ENCODE data around the gene INPP5F.
A peak's percentile ranks its signal among the peaks of the same experiment; 100 is the strongest.

INPP5F gene

DNA sequence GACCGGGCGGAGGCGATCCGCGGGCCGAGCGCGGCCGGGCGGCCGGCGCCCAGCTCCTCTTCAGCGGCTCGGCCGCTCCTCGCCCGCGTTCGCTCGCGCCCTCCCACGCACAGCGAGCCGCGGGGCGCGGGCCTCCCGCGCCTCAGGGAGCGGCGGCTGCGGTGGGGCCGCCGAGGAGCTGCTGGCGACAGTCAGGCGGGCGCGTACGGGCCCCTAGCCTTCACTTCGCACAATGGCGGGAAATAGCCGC lies 146.7 kb downstream of the INPP5F start, which contains the start of gene MCMBP:
Gene MCMBP (minus strand): TSS at position 234 of the 250 bp plus-strand sequence. CDS start 259 bp downstream, outside the sequence.
- no peaks in the 10 kb centered on the region for H3K9me3 ChIP-seq
- TF ChIP-seq CTCF (IDR thresholded peaks at IDR 0.05; ENCODE audit: low read depth, low read length), result no peak
- peaks cover 2% of the 10 kb centered on the region; the same call in 1 of the 2 replicates for H3K4me1 ChIP-seq
- H3K36me3 ChIP-seq, result no peaks in the 10 kb centered on the region; the same call in 1 of the 2 replicates
- DNase-seq, result no peak
- H3K4me3 ChIP-seq (ENCODE audit: low read depth, low read length), result peak within 1 kb of the TSS; percentile 90
- no peaks in the 10 kb centered on the region for H3K27me3 ChIP-seq

DNA sequence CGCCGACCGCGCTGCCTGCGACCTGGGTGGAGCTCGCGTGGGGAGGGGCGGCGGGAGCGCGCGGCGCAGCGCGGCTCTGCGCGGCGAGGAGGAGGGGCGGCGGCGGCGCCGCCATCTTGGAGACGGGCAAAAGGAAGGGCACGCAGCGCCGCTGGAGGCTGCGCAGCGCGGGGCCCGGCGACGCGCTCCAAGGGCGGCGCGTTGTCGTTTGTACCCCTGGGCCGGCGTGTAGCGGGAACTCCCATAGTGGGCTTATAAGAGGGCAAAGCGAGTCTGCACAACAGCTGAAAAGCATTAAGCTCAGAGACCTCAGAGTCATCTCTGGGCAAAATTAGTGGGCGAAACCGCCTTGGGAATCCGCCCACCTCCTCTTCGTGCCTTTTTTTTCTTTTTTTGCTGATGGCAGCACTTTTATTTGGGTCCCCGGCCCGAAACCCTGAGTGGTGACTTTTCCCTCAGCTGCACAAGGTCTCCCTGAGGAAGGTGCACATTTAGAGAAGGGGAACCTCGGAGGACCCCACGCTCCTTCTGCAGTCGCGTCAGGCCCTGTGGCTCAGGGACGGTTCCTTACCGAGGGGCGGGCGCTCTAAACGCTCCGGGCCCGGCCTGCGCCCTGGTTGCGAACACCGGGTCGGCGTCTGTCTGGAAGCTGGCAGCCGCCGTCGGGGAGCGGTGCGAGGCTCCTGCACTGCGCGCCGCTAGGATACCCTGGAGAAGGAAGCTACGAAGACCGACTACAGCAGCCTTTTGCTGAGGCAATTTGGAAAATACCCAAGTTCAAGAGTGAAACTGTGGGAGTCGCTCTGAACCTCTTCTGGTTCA lies 147.2 kb downstream of the INPP5F start:
- no peak for TF ChIP-seq CTCF (IDR thresholded peaks at IDR 0.05; ENCODE audit: low read depth, low read length)
- no peaks in the 10 kb centered on the region; the same call in 1 of the 2 replicates for H3K36me3 ChIP-seq
- no peaks in the 10 kb centered on the region for H3K9me3 ChIP-seq
- H3K4me3 ChIP-seq (ENCODE audit: low read depth, low read length), result peak overlapping the region; percentile 90
- H3K27me3 ChIP-seq, result no peaks in the 10 kb centered on the region
- peak; percentile 89 for DNase-seq
- peaks cover 2% of the 10 kb centered on the region; the same call in 1 of the 2 replicates for H3K4me1 ChIP-seq

GRCh38 chr10:119878524-119878923 lies 152.7 kb downstream of the INPP5F start:
- DNase-seq, result no peak
- H3K36me3 ChIP-seq, result no peaks in the 10 kb centered on the region
- H3K4me1 ChIP-seq, result peaks cover 2% of the 10 kb centered on the region; the same call in 1 of the 2 replicates
- no peak overlapping the region for H3K4me3 ChIP-seq (ENCODE audit: low read depth, low read length)
- H3K27me3 ChIP-seq, result no peaks in the 10 kb centered on the region
- TF ChIP-seq CTCF (IDR thresholded peaks at IDR 0.05; ENCODE audit: low read depth, low read length), result no peak
- H3K9me3 ChIP-seq, result no peaks in the 10 kb centered on the region

Data from BE2C (cell line).